ENCODE measurements around the gene TPGS2.

TPGS2 gene

DNA sequence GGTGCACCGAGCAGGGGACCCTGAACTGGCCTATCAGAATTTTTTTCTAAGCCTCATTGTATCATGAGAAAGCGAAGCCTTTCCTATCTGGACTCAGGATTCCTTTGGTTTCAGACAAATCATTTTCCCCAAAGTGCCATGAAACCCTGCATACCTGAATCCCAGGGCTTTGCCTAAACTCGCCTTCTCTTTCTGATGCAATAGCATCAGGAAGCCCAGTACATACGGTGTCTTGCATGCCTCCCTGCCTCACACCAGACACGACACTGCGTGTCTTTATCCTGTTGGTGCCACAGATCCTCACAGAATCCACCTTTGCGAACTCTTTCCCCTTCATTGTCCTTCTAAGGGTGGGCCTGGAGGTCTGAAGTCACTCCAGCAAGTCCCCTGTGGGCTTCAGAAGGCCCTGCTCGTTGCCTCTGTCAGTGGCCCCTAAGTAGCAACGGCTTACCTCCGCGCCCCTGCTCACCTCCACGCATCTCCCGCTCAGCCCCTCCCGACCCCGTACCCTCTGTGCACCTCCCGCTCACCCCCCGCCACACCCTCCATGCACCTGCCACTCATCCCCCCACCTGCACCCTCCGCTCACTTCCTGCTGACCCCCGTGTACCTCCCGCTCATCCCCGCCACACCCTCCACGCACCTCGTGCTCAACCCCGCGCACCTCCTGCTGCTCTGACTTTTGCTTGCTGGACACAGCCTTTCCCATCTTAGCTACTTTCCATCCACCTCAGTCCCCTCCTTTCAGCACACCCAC is 83.4 kb downstream of the TPGS2 start:
- TF ChIP-seq GATA2 (IDR thresholded peaks at IDR 0.05; ENCODE audit: low read depth, low read length) = no peak
- TF ChIP-seq GATA3 (IDR thresholded peaks at IDR 0.05; ENCODE audit: low read depth, low read length) = no peak

DNA sequence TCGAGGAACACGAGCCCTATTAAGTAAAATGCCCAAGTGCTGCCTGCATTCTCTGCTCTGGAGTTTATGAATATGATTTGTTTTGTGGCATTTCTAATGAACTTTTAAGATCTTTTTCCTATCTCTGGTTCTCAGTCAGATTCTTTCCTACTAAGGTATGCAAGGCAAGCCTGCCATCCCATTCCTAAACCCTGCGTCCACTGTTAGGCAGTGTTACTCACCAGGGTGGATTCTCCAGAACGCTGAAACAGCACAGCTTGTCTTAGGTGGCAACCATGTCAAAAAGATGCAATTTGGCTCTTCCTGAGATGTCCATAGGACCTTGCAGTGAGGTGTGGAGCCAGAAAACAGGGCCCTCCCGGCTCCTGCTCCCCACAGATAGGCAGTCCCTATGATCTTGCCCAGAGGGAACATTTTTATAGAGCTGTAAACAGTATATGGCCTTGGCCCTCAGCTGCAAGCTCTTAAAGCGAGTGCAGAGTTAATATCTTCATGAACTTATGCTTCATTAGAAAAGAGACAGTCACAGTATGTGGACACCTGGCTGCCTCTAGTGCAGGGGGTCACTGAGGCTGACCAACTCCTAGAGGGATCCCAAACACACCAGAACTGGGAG is 84.4 kb downstream of the TPGS2 start:
- TF ChIP-seq GATA2 (IDR thresholded peaks at IDR 0.05; ENCODE audit: low read depth, low read length) (no peak), GATA3 (IDR thresholded peaks at IDR 0.05; ENCODE audit: low read depth, low read length) (no peak)

Data from SH-SY5Y (cell line).